GM10266 (cell line): ENCODE results near the gene FHIT.

Experiments
- DNase-seq: peaks from one replicate; pipeline ENCODE4 v3.0.0; 2012; ENCODE audit errors: extremely low spot score
- TF ChIP-seq, protein P1 (sequence below): IDR thresholded peaks from 2 replicates; pipeline ENCODE4 v1.5.1; 2012; ENCODE audit warnings: mild to moderate bottlenecking, low read depth; ENCODE audit not compliant: control insufficient read depth, insufficient read depth; ENCODE audit errors: missing control alignments

The FHIT gene

DNA sequence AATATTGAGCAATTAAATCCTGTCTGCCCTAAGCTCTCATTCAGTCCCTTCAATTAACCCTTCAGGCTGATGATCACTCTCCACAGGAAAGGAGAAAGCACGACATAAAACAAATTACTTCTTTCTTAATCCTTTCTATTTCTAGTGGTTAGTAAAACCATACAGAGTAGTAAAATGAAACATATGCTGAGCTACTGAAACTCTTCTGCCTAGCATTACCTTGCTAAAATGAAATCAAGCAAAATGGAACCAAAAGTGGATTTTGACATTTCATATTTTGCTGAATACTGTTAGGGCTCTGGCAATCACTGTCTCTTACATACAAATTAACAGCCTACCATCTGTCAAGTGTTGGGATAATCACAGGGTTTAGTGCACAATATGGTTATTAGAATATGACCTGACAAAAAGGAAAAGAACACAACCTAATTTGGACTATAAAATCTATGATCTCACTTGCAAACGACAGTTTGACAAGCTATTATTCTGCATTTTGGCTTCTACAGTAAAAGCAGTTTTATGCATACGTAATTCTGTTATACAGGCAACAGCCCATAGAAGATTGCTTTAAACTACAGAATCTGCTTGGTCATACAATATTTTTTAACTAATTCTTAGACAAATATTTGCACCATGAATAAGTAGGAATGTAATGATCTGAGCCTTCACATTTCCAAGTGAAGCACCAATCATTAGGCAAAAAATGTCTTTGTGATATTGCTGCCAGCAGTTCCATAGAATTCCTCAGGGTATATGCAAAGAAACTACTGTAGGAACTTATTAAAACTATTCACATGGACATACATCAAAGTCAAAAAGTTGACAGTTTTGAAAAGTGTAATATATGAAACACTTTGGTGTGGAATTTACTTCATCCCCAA is 105.0 kb downstream of the FHIT start:
- DNase-seq, result no peak
- TF ChIP-seq, protein P1, sequence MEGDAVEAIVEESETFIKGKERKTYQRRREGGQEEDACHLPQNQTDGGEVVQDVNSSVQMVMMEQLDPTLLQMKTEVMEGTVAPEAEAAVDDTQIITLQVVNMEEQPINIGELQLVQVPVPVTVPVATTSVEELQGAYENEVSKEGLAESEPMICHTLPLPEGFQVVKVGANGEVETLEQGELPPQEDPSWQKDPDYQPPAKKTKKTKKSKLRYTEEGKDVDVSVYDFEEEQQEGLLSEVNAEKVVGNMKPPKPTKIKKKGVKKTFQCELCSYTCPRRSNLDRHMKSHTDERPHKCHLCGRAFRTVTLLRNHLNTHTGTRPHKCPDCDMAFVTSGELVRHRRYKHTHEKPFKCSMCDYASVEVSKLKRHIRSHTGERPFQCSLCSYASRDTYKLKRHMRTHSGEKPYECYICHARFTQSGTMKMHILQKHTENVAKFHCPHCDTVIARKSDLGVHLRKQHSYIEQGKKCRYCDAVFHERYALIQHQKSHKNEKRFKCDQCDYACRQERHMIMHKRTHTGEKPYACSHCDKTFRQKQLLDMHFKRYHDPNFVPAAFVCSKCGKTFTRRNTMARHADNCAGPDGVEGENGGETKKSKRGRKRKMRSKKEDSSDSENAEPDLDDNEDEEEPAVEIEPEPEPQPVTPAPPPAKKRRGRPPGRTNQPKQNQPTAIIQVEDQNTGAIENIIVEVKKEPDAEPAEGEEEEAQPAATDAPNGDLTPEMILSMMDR, result no peak

DNA sequence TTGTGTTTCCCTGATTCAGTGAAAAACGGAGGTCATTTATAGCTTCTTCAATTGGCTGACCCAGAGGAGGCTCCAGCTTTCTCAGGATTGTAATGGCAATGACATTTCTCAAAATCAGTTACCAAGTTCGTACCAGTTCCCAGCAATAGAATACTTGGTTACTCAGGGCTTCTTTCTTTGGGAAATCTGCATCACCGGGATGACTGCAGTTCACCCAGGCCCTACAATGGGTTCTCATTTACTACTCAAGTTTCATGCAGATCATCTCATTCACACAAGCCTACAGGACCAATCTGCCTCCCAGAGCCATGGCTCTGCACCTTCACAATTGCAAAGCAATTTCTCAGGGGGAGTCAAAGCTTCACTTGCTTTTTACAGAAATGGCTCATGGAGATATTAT is 109.6 kb downstream of the FHIT start:
- DNase-seq, result no peak
- TF ChIP-seq, protein P1, result no peak

DNA sequence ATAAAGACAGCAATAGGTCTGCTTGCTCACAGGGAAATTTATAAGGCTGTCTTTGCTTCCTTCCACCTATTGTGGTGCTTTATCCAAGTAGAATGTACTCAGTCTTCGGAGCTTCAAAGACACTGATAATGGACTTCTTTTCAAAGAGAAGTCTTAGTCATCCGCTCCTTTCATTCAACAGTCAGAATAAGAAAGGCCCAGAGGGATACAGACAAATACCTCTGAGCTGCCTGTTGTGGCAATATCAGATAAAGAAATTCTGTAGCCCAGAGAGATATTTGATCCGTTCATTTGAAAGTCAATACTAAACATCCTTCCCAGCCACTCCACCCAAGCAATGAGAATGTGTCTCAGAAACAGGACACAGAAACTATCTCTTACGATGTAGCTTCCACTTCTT is 110.0 kb downstream of the FHIT start:
- TF ChIP-seq, protein P1, result no peak
- DNase-seq, result no peak

DNA sequence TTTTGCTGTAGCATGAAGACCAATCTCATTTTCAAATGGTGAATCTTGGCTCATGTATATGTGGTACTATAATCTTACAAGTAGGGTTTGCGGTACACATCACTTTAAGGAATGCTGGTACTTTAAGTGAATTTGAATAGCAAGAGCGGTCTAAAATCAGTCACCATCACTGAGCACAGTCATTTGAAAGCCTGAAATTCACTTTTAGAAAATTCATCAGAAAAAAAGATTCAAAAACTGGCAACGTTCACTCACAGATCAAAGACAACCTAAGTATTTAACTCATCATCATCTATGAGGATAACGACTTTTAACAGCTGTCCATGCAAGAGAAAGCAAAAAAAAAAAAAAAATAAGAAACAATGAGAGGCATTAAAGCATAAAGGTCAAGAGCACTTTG is 111.6 kb downstream of the FHIT start:
- DNase-seq, result no peak
- TF ChIP-seq, protein P1, result no peak

DNA sequence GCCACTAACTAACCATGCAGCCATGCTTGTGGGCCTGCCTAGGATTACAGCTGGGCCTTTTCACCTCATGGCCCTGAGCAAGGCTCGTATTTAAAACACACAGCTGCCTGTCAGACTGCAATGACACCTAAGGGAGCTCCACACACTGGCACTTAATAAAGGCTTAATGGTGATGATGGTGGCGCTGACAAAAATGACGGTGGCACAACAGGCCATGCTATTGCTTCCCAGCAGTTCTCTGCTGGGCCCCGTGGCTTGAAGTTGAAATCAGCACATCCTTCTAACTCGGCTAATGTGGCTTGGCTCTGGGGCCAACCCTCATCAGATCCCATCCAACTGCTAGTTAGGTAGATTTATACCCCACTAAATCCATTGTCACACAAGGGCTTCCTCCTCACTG is 112.9 kb downstream of the FHIT start:
- DNase-seq, result no peak
- TF ChIP-seq, protein P1, result no peak

DNA sequence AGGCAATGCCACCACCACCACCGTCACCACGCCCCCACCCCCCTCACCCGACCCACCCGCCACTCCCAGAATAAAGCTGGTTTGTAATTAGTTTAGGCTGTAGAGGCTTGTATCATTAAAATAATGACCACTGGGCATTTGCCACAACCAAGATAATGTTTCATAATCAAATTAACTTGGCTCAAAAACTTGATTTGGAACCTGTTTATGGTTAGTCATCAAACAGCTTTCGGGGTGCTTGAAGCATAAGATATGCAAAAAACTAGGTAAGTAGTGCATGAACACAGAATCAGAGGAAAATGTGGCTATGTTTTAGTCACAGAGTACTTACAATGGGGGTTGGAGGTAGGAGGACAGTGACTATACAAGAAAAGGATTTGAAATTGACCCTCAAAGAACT is 115.1 kb downstream of the FHIT start:
- TF ChIP-seq, protein P1, result no peak
- DNase-seq, result no peak

DNA sequence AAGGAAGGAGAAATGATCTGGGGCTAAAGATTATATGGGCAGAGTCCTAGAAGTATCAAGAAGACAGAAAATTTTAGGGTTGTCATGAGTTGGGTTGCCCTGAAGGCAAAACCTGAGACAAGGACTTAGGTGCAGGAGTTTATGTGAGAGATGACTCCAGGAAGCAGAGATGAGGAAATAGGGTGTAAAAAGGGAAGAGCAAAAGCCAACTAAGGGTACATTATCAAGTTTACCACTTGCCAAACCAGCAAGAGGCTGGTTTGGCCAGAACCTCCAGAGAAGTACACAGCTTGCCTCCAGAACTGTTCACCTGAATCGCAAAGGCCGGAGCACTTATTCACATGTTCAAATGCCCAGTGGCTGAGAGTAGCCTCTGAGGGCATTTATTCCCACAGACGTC is 116.7 kb downstream of the FHIT start:
- no peak for DNase-seq
- TF ChIP-seq, protein P1, result no peak
